ENCODE measurements around the gene LHX5. TPM values are rescaled to one million over a fixed set of nuclear protein-coding genes. Genes with fewer than 3 reads are reported as not detected.

Gene LHX5
- total RNA-seq, 1 experiment from 2014 or later = not detected

DNA sequence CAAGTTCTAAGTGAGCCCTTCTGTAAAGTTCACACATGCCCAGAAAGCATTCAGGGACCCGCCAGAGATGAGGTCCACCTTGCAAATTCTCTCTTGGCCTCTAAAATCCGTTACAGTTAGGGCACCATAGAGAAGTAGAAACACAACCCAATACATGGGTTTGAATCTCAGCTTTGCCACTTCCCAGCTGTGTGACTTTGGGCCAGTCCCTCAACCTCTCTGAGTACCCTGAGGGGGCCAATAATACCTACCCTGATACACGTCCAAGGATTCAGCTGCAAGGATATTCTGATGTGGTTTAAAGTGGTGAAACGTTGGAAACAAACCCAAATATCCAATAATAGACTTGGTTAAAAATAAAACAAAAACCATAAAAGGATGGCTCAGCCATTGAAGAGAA lies 11.7 kb downstream of the LHX5 start:
- Histone ChIP-seq H3K9me3 (ENCODE audit: control insufficient read depth, insufficient read depth, low read depth, low read length) (no peaks in the 10 kb centered on the region), H3K27ac (ENCODE audit: low read length) (no peak overlapping the region), H3K36me3 (ENCODE audit: control insufficient read depth, insufficient read depth, low read length) (no peaks in the 10 kb centered on the region), H3K4me1 (ENCODE audit: control insufficient read depth, insufficient read depth, low read length) (peaks cover 8% of the 10 kb centered on the region), H3K4me3 (ENCODE audit: low read depth in 2 of 2, low read length in 2 of 2) (no peak overlapping the region), H3K27me3 (ENCODE audit: control insufficient read depth, insufficient read depth, low read length) (peaks cover 13% of the 10 kb centered on the region)
- BruUV-seq (replicated peaks) = no TSS peak
- intact Hi-C loops (cut with micrococcal nuclease; ENCODE audit: unreplicated experiment) (no loop called here), in situ Hi-C loops (cut with HindIII; ENCODE audit: low pct_unique_long_range_greater_than_20kb, low sequenced_read_pairs) (no loop called here)
- ChIA-PET CTCF (interaction anchor here (0.6 kb wide), 1 partner anchor 642 kb away, joined by 7 read pairs; no protein-coding TSS in a partner anchor), POLR2A (no interaction called here)
- TF ChIP-seq TCF7L2 (IDR thresholded peaks at IDR 0.05; ENCODE audit: low read depth, low read length) = no peak
- TF ChIP-seq, protein P1, sequence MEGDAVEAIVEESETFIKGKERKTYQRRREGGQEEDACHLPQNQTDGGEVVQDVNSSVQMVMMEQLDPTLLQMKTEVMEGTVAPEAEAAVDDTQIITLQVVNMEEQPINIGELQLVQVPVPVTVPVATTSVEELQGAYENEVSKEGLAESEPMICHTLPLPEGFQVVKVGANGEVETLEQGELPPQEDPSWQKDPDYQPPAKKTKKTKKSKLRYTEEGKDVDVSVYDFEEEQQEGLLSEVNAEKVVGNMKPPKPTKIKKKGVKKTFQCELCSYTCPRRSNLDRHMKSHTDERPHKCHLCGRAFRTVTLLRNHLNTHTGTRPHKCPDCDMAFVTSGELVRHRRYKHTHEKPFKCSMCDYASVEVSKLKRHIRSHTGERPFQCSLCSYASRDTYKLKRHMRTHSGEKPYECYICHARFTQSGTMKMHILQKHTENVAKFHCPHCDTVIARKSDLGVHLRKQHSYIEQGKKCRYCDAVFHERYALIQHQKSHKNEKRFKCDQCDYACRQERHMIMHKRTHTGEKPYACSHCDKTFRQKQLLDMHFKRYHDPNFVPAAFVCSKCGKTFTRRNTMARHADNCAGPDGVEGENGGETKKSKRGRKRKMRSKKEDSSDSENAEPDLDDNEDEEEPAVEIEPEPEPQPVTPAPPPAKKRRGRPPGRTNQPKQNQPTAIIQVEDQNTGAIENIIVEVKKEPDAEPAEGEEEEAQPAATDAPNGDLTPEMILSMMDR (IDR thresholded peaks at IDR 0.05) = no peak
- no peak for TF ChIP-seq POLR2AphosphoS5 (IDR thresholded peaks at IDR 0.05; ENCODE audit: low read depth, low read length)
- no peak for TF ChIP-seq REST (IDR thresholded peaks at IDR 0.05; ENCODE audit: insufficient read depth in 1 of 2, low read depth in 2 of 2, low read length in 1 of 2)
- no peak for TF ChIP-seq SIN3A (IDR thresholded peaks at IDR 0.05; ENCODE audit: borderline replicate concordance, insufficient read depth, low read depth, low read length)
- no peak for DNase-seq (ENCODE audit: low read depth, low spot score)
- ATAC-seq = no peak

- ATAC-seq = no peak
- Histone ChIP-seq H3K9me3 (ENCODE audit: control insufficient read depth, insufficient read depth, low read depth, low read length) (no peaks in the 10 kb centered on the region), H3K27ac (ENCODE audit: low read length) (no peak overlapping the region), H3K4me3 (ENCODE audit: low read depth in 2 of 2, low read length in 2 of 2) (no peak overlapping the region), H3K4me1 (ENCODE audit: control insufficient read depth, insufficient read depth, low read length) (peaks cover 4% of the 10 kb centered on the region; the same call in 1 of the 2 replicates), H3K36me3 (ENCODE audit: control insufficient read depth, insufficient read depth, low read length) (no peaks in the 10 kb centered on the region), H3K27me3 (ENCODE audit: control insufficient read depth, insufficient read depth, low read length) (peaks cover 7% of the 10 kb centered on the region)
- in situ Hi-C loops (cut with HindIII; ENCODE audit: low pct_unique_long_range_greater_than_20kb, low sequenced_read_pairs) = no loop called here
- TF ChIP-seq TCF7L2 (IDR thresholded peaks at IDR 0.05; ENCODE audit: low read depth, low read length) (no peak), REST (IDR thresholded peaks at IDR 0.05; ENCODE audit: insufficient read depth in 1 of 2, low read depth in 2 of 2, low read length in 1 of 2) (no peak), SIN3A (IDR thresholded peaks at IDR 0.05; ENCODE audit: borderline replicate concordance, insufficient read depth, low read depth, low read length) (no peak), POLR2AphosphoS5 (IDR thresholded peaks at IDR 0.05; ENCODE audit: low read depth, low read length) (no peak)
- TF ChIP-seq, protein P1 (IDR thresholded peaks at IDR 0.05) = no peak
- ChIA-PET CTCF (no interaction called here), POLR2A (interaction anchor here (1.1 kb wide), 1 partner anchor 26 kb away, joined by 6 read pairs; no protein-coding TSS in a partner anchor)
- intact Hi-C loops (cut with micrococcal nuclease; ENCODE audit: unreplicated experiment) = no loop called here
- BruUV-seq (replicated peaks) = no TSS peak
- no peak for DNase-seq (ENCODE audit: low read depth, low spot score)
Measured at GRCh38 chr12:113457710-113458109, 14.0 kb downstream of the LHX5 start.

All from Panc1 (cell line).